Thyroid gland (tissue), 4 donors: Measurements from ENCODE around the gene DNAH11. TPM values are rescaled to one million over a fixed set of nuclear protein-coding genes. Genes with fewer than 3 reads are reported as not detected.
A peak's percentile ranks its signal among the peaks of the same experiment; 100 is the strongest.

Experiments used
- DNase-seq, 2 donors: peaks; one replicate each; pipeline ENCODE4 v3.0.0-alpha.2; 2019
- H3K27ac ChIP-seq, 3 donors: fragments of 200-600 bp; sonication (generic); 1 replicate in 2 of 3; 2 replicates in 1 of 3; pipeline ENCODE4 v1.5.1; 2016 to 2019; ENCODE audit warnings: mild to moderate bottlenecking in 1 of 3, moderate library complexity in 1 of 3
- H3K27me3 ChIP-seq: fragments of 200-600 bp; sonication (generic); one replicate; pipeline ENCODE4 v1.5.1; 2019
- H3K36me3 ChIP-seq, 2 donors: fragments of 200-600 bp; sonication (generic); one replicate each; pipeline ENCODE4 v1.5.1; 2016 to 2019
- H3K4me1 ChIP-seq, 2 donors: fragments of 200-600 bp; sonication (generic); one replicate each; pipeline ENCODE4 v1.5.1; 2017 to 2019
- H3K4me3 ChIP-seq, 3 donors: fragments of 200-600 bp; sonication (generic); replicated peaks in 1 of 3; 1 replicate in 2 of 3; 2 replicates in 1 of 3; pipeline ENCODE4 v1.5.1; 2016; ENCODE audit warnings: mild to moderate bottlenecking in 1 of 3
- H3K9me3 ChIP-seq: fragments of 200-600 bp; sonication (generic); one replicate; pipeline ENCODE4 v1.5.1; 2017
- CTCF ChIP-seq, 6 experiments: fragments of 200-600 bp in 3 of 6; fragments of 450-650 bp in 3 of 6; sonication (generic) in 3 of 6; IDR thresholded peaks; one replicate each; pipeline ENCODE4 v1.5.1; 2016 to 2019; ENCODE audit warnings: antibody characterized with exemption in 6 of 6, mild to moderate bottlenecking in 2 of 6, inconsistent platforms in 1 of 6, moderate library complexity in 1 of 6
- POLR2A ChIP-seq, 2 donors: fragments of 450-650 bp; IDR thresholded peaks; one replicate each; pipeline ENCODE4 v1.6.1; 2017; ENCODE audit warnings: antibody characterized with exemption in 2 of 2, mild to moderate bottlenecking in 2 of 2, moderate library complexity in 1 of 2
- WGBS, 2 donors: methylation state at CpG; one replicate each; pipeline ENCODE4 v1.1.5; 2017; 5-methylcytosine and 5-hydroxymethylcytosine counted together
- intact Hi-C: fragments of 100-400 bp; cut with DNase I; formaldehyde crosslinking; loops from one replicate; pipeline ENCODE4 v1.15.1; 2023
- total RNA-seq, 4 donors: library from RNA; depleted of rRNA; stranded (reverse); fragments of >200 nt; gene quantifications; one replicate each; pipeline ENCODE4 v1.2.3, GENCODE V29; 2016

Gene DNAH11
- total RNA-seq, 4 donors from 2014 or later, result 3.9 to 29.9 (median 10.9) TPM

DNA sequence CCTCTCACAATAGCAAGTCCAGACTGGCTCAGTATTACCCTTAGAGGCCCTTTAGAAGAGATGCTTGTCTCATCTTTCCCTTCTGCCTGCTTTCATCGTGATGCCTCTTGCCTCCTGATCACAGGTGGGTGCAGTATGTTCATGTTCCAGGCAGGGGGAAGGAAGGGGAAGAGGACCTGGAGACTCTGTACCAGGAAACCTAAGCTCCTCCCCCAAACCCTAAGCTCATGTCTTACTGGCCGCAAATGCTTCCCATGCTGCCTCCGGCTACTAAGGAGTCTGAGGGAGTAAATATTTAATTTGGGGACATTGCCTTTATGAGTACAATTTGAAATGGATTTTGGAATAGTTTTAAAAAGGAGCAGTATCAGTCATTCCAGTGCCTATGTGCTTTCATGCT lies 210.2 kb downstream of the DNAH11 start:
- H3K36me3 ChIP-seq, result no peaks in the 10 kb centered on the region
- no peaks in the 10 kb centered on the region for H3K27me3 ChIP-seq
- 82 to 88% methylated on average over 3 of the region's 3 CpGs for WGBS, 2 donors
- no peak overlapping the region for H3K4me3 ChIP-seq
- no peak overlapping the region for H3K27ac ChIP-seq
- no peak for DNase-seq
- intact Hi-C loops, result no loop called here
- peaks cover 0 to 12% of the 10 kb centered on the region in 2 donors for H3K4me1 ChIP-seq
- no peak for TF ChIP-seq POLR2A (IDR thresholded peaks at IDR 0.05)
- no peak for TF ChIP-seq CTCF (IDR thresholded peaks at IDR 0.05)
- H3K9me3 ChIP-seq, result no peaks in the 10 kb centered on the region

DNA sequence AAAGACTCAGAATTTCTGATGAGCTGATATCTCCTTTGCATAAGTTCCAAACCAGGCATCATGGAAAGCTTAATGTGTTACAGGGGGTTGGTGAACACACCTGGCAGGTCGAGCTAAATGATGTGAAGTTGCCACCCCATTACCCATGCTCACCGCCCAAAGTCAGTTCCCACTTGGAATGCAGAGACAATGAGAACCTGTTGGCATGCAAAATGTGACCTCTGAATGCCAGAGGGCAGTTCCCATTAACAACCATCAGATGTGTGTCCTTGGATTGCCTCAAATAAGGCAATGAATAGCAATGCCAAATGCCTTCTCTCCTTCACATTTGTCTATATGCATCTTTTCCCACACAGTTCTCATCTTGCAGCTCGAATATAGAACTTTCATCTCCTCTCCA lies 212.1 kb downstream of the DNAH11 start:
- H3K4me1 ChIP-seq, result peaks cover 0 to 13% of the 10 kb centered on the region in 2 donors
- H3K27me3 ChIP-seq, result no peaks in the 10 kb centered on the region
- no peaks in the 10 kb centered on the region for H3K36me3 ChIP-seq
- 86 to 87% methylated on average over 3 of the region's 3 CpGs for WGBS, 2 donors
- H3K9me3 ChIP-seq, result no peaks in the 10 kb centered on the region
- DNase-seq, result no peak
- intact Hi-C loops, result no loop called here
- no peak overlapping the region for H3K27ac ChIP-seq
- TF ChIP-seq CTCF (IDR thresholded peaks at IDR 0.05) (no peak), POLR2A (IDR thresholded peaks at IDR 0.05) (no peak)
- no peak overlapping the region for H3K4me3 ChIP-seq

- TF ChIP-seq CTCF (IDR thresholded peaks at IDR 0.05) (no peak), POLR2A (IDR thresholded peaks at IDR 0.05) (no peak)
- Histone ChIP-seq H3K9me3 (no peaks in the 10 kb centered on the region), H3K27ac (peak overlapping the region in 1 of 3 donors; percentile 60), H3K4me3 (no peak overlapping the region), H3K36me3 (no peaks in the 10 kb centered on the region), H3K4me1 (peaks cover 0 to 13% of the 10 kb centered on the region in 2 donors), H3K27me3 (no peaks in the 10 kb centered on the region)
- 32 to 33% methylated on average over 11 of the region's 11 CpGs for WGBS, 2 donors
- intact Hi-C loops, result no loop called here
- peak; percentile 30 to 53 for DNase-seq
Measured at GRCh38 chr7:21757537-21758282, 214.9 kb downstream of the DNAH11 start.

GRCh38 chr7:21758286-21758685 lies 215.4 kb downstream of the DNAH11 start:
- H3K27ac ChIP-seq, result peak overlapping the region in 1 of 3 donors; percentile 60
- no peaks in the 10 kb centered on the region for H3K36me3 ChIP-seq
- no peaks in the 10 kb centered on the region for H3K27me3 ChIP-seq
- H3K4me1 ChIP-seq, result peaks cover 0 to 13% of the 10 kb centered on the region in 2 donors
- DNase-seq, result no peak
- 72 to 79% methylated on average over 3 of the region's 3 CpGs for WGBS, 2 donors
- TF ChIP-seq CTCF (IDR thresholded peaks at IDR 0.05) (no peak), POLR2A (IDR thresholded peaks at IDR 0.05) (no peak)
- intact Hi-C loops, result no loop called here
- H3K9me3 ChIP-seq, result no peaks in the 10 kb centered on the region
- H3K4me3 ChIP-seq, result no peak overlapping the region

GRCh38 chr7:21762469-21762868 lies 219.6 kb downstream of the DNAH11 start:
- TF ChIP-seq POLR2A (IDR thresholded peaks at IDR 0.05), result no peak
- no peak for TF ChIP-seq CTCF (IDR thresholded peaks at IDR 0.05)
- no peaks in the 10 kb centered on the region for H3K36me3 ChIP-seq
- H3K9me3 ChIP-seq, result no peaks in the 10 kb centered on the region
- peaks cover 0 to 18% of the 10 kb centered on the region in 2 donors for H3K4me1 ChIP-seq
- intact Hi-C loops, result no loop called here
- WGBS, 2 donors, result 75 to 85% methylated on average over 1 of the region's 1 CpG
- H3K27ac ChIP-seq, result no peak overlapping the region
- H3K27me3 ChIP-seq, result no peaks in the 10 kb centered on the region
- DNase-seq, result no peak
- no peak overlapping the region for H3K4me3 ChIP-seq
